GM18520 (cell line): ENCODE results near the gene FNBP1.
"Not testable (repeated sequence)": the region's sequence is repeated elsewhere in the genome, so short reads cannot be mapped to it uniquely, and the experiment has no call there.

Source experiments
- ATAC-seq: cut with Tn5 transposase; IDR thresholded peaks from one replicate; pipeline ENCODE4 v1.9.1; 2021; ENCODE audit not compliant: unreplicated experiment

FNBP1 gene

GRCh38 chr9:130022566-130023143 is 20.3 kb downstream of the FNBP1 start:
- no peak for ATAC-seq

- ATAC-seq: not testable (repeated sequence)
Measured at GRCh38 chr9:130021842-130022241, 21.1 kb downstream of the FNBP1 start.

- no peak for ATAC-seq
Measured at GRCh38 chr9:130021123-130021522, 21.9 kb downstream of the FNBP1 start.

- ATAC-seq: no peak
Measured at GRCh38 chr9:130020618-130021017, 22.4 kb downstream of the FNBP1 start.

GRCh38 chr9:130018265-130018664 is 24.7 kb downstream of the FNBP1 start:
- ATAC-seq: no peak

GRCh38 chr9:130017510-130017909 is 25.5 kb downstream of the FNBP1 start:
- ATAC-seq: not testable (repeated sequence)

GRCh38 chr9:130017076-130017475 is 25.9 kb downstream of the FNBP1 start:
- no peak for ATAC-seq

- ATAC-seq: no peak
Measured at GRCh38 chr9:130015353-130016019, 27.5 kb downstream of the FNBP1 start.

- ATAC-seq: no peak
Measured at GRCh38 chr9:130013326-130013725, 29.7 kb downstream of the FNBP1 start.

GRCh38 chr9:130010151-130010988 is 32.6 kb downstream of the FNBP1 start:
- peak; percentile 35 for ATAC-seq

- ATAC-seq: not testable (repeated sequence)
Measured at GRCh38 chr9:130009546-130009945, 33.4 kb downstream of the FNBP1 start.

- no peak for ATAC-seq
Measured at GRCh38 chr9:130008538-130008937, 34.5 kb downstream of the FNBP1 start.

GRCh38 chr9:130006952-130007351 is 36.0 kb downstream of the FNBP1 start:
- ATAC-seq: not testable (repeated sequence)

- ATAC-seq: no peak
Measured at GRCh38 chr9:130003943-130004552, 38.9 kb downstream of the FNBP1 start.

- no peak for ATAC-seq
Measured at GRCh38 chr9:130002320-130002719, 40.7 kb downstream of the FNBP1 start.

- ATAC-seq: no peak
Measured at GRCh38 chr9:130001190-130001589, 41.8 kb downstream of the FNBP1 start.

GRCh38 chr9:129999141-129999510 is 43.9 kb downstream of the FNBP1 start:
- no peak for ATAC-seq

GRCh38 chr9:129998491-129999140 is 44.4 kb downstream of the FNBP1 start:
- ATAC-seq: no peak

- not testable (repeated sequence) for ATAC-seq
Measured at GRCh38 chr9:129997706-129998105, 45.3 kb downstream of the FNBP1 start.

- no peak for ATAC-seq
Measured at GRCh38 chr9:129996161-129996830, 46.7 kb downstream of the FNBP1 start.
